NCI-H187 (cell line): Measurements from ENCODE around the gene RBMS3.
A peak's percentile ranks its signal among the peaks of the same experiment; 100 is the strongest.

ENCODE experiments used
- DNase-seq, 2 experiments: peaks; one replicate each; lab custom pipeline; 2025; lab: John Stamatoyannopoulos, UW

Gene RBMS3

GRCh38 chr3:29940759-29941323 lies 660.0 kb downstream of the RBMS3 start:
- no peak for DNase-seq

- DNase-seq: no peak
These were observed 661.4 kb downstream of the RBMS3 start for GRCh38 chr3:29942297-29942696.

- no peak for DNase-seq
These were observed 668.3 kb downstream of the RBMS3 start for GRCh38 chr3:29949131-29949530.

- DNase-seq: no peak
These were observed 669.2 kb downstream of the RBMS3 start for GRCh38 chr3:29949940-29950616.

- DNase-seq: no peak
These were observed 671.6 kb downstream of the RBMS3 start for GRCh38 chr3:29952431-29952830.

- no peak for DNase-seq
These were observed 674.5 kb downstream of the RBMS3 start for GRCh38 chr3:29955413-29955812.

GRCh38 chr3:29958816-29959215 lies 677.9 kb downstream of the RBMS3 start:
- no peak for DNase-seq

GRCh38 chr3:29971895-29972294 lies 691.0 kb downstream of the RBMS3 start:
- no peak for DNase-seq

- DNase-seq: no peak
These were observed 691.6 kb downstream of the RBMS3 start for GRCh38 chr3:29972320-29972993.

- no peak for DNase-seq
These were observed 692.9 kb downstream of the RBMS3 start for GRCh38 chr3:29973763-29974162.

GRCh38 chr3:29976871-29977270 lies 696.0 kb downstream of the RBMS3 start:
- no peak for DNase-seq

- DNase-seq: no peak
These were observed 696.5 kb downstream of the RBMS3 start for GRCh38 chr3:29977360-29977759.

- DNase-seq: no peak
These were observed 697.2 kb downstream of the RBMS3 start for GRCh38 chr3:29978036-29978435.

GRCh38 chr3:29991198-29991597 lies 710.3 kb downstream of the RBMS3 start:
- no peak for DNase-seq

- DNase-seq: no peak
These were observed 721.9 kb downstream of the RBMS3 start for GRCh38 chr3:30002797-30003196.

GRCh38 chr3:30003741-30004140 lies 722.9 kb downstream of the RBMS3 start:
- DNase-seq: no peak

- no peak for DNase-seq
These were observed 723.6 kb downstream of the RBMS3 start for GRCh38 chr3:30004481-30004880.

GRCh38 chr3:30006111-30006510 lies 725.2 kb downstream of the RBMS3 start:
- no peak for DNase-seq

- no peak for DNase-seq
These were observed 726.8 kb downstream of the RBMS3 start for GRCh38 chr3:30007668-30008067.

- DNase-seq: no peak
These were observed 730.4 kb downstream of the RBMS3 start for GRCh38 chr3:30011237-30011803.

GRCh38 chr3:30012941-30013543 lies 732.2 kb downstream of the RBMS3 start:
- DNase-seq: peak; percentile 8 to 17

- no peak for DNase-seq
These were observed 737.0 kb downstream of the RBMS3 start for GRCh38 chr3:30017901-30018300.

GRCh38 chr3:30020380-30020779 lies 739.5 kb downstream of the RBMS3 start:
- no peak for DNase-seq
